Measurements from ENCODE around the gene CPAMD8.
"Not testable (repeated sequence)": the region's sequence is repeated elsewhere in the genome, so short reads cannot be mapped to it uniquely, and the experiment has no call there.

The CPAMD8 gene

DNA sequence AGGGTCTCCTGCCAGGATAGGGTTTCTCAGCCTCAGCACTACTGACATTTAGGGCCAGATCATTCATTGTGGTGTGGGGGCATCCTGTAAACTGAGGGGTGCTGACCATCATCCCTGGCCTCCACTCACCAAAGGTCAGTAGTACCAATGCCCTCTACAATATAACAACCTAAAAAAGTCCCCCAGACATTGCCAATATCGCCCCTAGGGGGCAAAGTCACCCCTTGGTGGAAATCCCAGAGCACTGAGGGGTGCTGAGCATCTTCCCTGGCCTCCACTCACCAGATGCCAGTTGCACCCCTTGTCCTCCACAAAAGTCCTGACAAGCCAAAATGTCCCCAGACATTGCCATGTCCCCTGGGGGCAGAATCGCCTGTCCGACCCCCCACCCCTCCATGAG, 21.6 kb downstream of the CPAMD8 start:
- H3K27me3 ChIP-seq (replicated peaks; ENCODE audit: control insufficient read depth, insufficient read depth, low read length): no peaks in the 10 kb centered on the region
- no peak overlapping the region for H3K4me3 ChIP-seq (replicated peaks; ENCODE audit: low read depth, low read length)
- no peaks in the 10 kb centered on the region for H3K36me3 ChIP-seq (ENCODE audit: control insufficient read depth, insufficient read depth, low read length)
- TF ChIP-seq, protein P1, sequence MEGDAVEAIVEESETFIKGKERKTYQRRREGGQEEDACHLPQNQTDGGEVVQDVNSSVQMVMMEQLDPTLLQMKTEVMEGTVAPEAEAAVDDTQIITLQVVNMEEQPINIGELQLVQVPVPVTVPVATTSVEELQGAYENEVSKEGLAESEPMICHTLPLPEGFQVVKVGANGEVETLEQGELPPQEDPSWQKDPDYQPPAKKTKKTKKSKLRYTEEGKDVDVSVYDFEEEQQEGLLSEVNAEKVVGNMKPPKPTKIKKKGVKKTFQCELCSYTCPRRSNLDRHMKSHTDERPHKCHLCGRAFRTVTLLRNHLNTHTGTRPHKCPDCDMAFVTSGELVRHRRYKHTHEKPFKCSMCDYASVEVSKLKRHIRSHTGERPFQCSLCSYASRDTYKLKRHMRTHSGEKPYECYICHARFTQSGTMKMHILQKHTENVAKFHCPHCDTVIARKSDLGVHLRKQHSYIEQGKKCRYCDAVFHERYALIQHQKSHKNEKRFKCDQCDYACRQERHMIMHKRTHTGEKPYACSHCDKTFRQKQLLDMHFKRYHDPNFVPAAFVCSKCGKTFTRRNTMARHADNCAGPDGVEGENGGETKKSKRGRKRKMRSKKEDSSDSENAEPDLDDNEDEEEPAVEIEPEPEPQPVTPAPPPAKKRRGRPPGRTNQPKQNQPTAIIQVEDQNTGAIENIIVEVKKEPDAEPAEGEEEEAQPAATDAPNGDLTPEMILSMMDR (IDR thresholded peaks at IDR 0.05; ENCODE audit: insufficient read depth, low read length, poor library complexity, severe bottlenecking): peak; percentile 19
- no peak for DNase-seq (ENCODE audit: extremely low read depth, insufficient read length)

DNA sequence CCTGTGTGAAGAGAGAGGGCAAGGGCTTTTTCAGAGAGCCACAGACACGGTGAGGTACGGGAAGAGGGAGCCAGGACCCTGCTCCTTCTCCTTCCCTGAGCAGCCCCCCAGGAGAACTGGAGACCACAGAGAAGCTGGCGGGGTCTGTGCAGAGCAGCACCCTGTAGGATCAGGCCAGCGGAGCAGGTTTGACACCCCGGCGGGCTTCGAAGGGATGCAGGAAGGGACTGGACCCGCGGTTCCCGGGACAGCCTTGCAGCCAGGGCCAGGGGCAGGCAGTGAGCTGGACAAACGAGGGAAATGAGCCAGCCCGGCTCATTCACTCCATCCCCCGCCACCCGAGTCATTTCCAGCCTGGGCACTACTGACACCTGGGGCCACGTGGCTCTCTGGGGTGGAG, 22.2 kb downstream of the CPAMD8 start:
- DNase-seq (ENCODE audit: extremely low read depth, insufficient read length): no peak
- TF ChIP-seq, protein P1 (IDR thresholded peaks at IDR 0.05; ENCODE audit: insufficient read depth, low read length, poor library complexity, severe bottlenecking): no peak
- no peak overlapping the region for H3K4me3 ChIP-seq (replicated peaks; ENCODE audit: low read depth, low read length)
- no peaks in the 10 kb centered on the region for H3K36me3 ChIP-seq (ENCODE audit: control insufficient read depth, insufficient read depth, low read length)
- no peaks in the 10 kb centered on the region for H3K27me3 ChIP-seq (replicated peaks; ENCODE audit: control insufficient read depth, insufficient read depth, low read length)

DNA sequence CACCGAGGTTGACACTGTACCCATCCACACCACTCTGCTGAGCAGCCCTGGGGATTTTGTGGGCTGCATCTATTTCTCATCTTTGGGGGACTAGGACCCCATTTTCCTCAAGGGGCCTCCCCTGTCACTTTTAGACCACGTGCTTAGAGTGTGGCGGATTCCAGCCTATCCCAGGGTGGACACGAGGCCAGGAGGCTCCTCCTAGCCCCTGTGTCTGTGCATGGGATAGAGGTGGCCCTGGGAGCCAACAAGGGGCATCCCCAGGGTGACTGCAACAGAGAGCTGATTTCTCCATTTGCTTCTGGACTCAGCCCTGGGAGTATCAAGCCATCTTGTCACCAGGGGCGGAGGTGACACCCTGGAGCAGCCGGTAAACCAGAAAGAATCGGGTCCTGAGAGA, 24.2 kb downstream of the CPAMD8 start:
- Histone ChIP-seq H3K36me3 (ENCODE audit: control insufficient read depth, insufficient read depth, low read length) (no peaks in the 10 kb centered on the region), H3K4me3 (replicated peaks; ENCODE audit: low read depth, low read length) (no peak overlapping the region), H3K27me3 (replicated peaks; ENCODE audit: control insufficient read depth, insufficient read depth, low read length) (no peaks in the 10 kb centered on the region)
- DNase-seq (ENCODE audit: extremely low read depth, insufficient read length): no peak
- TF ChIP-seq, protein P1 (IDR thresholded peaks at IDR 0.05; ENCODE audit: insufficient read depth, low read length, poor library complexity, severe bottlenecking): no peak

DNA sequence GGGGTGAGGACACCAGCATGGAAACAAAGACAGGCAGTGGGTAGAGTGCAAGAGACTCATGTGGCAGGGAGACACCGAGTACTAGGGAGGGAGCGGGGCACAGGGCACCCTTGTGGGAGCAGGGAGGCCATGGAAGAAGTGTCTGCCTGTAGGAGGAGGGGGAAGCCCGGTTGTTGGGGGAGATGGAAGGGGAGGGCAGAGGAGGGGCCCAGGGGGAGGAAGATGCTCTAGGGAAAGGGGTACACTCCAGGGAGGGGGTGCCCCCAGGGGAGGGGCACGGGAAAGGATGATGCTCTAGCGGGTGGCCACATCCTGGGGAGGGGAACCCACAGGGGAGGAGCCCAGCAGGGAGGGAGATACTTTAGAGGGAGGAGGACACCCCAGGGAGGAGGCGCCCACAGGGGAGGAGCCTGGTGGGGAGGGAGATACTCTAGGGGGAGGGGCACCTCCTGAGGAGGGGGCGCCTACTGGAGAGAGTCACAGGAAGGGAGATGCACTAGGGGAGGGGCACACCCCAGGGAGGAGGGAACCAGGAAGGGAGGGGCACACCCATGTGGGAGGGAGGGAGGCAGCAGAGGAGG, 24.9 kb downstream of the CPAMD8 start:
- Histone ChIP-seq H3K36me3 (ENCODE audit: control insufficient read depth, insufficient read depth, low read length) (no peaks in the 10 kb centered on the region), H3K4me3 (replicated peaks; ENCODE audit: low read depth, low read length) (no peak overlapping the region), H3K27me3 (replicated peaks; ENCODE audit: control insufficient read depth, insufficient read depth, low read length) (no peaks in the 10 kb centered on the region)
- DNase-seq (ENCODE audit: extremely low read depth, insufficient read length): no peak
- TF ChIP-seq, protein P1 (IDR thresholded peaks at IDR 0.05; ENCODE audit: insufficient read depth, low read length, poor library complexity, severe bottlenecking): no peak

DNA sequence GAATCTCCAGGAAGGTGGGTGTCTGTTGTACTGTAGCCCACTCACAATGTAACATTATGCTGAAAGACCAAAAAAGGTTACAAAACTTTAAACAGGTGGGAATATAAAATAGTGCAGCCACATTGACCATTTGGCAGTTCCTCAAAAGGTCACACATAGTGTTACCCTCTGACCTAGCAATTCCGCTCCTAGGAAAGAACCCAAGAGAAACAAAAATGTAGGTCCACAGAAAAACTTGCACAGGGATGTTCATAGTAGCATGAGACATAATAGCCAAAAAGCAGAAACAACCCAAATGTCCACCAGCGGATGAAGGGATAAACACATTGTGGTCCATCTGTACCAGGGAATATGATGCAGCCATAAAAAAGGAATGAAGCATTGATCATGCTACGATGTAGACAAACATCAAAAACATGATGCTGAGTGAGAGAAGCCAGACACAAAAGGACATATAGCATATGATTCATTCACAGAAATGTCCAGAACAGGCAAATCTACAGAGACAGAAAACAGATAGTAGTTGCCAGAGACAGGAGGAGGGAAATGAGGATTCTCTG, 27.9 kb downstream of the CPAMD8 start:
- TF ChIP-seq, protein P1 (IDR thresholded peaks at IDR 0.05; ENCODE audit: insufficient read depth, low read length, poor library complexity, severe bottlenecking): no peak
- Histone ChIP-seq H3K27me3 (replicated peaks; ENCODE audit: control insufficient read depth, insufficient read depth, low read length) (no peaks in the 10 kb centered on the region), H3K4me3 (replicated peaks; ENCODE audit: low read depth, low read length) (no peak overlapping the region), H3K36me3 (ENCODE audit: control insufficient read depth, insufficient read depth, low read length) (no peaks in the 10 kb centered on the region)
- DNase-seq (ENCODE audit: extremely low read depth, insufficient read length): no peak

DNA sequence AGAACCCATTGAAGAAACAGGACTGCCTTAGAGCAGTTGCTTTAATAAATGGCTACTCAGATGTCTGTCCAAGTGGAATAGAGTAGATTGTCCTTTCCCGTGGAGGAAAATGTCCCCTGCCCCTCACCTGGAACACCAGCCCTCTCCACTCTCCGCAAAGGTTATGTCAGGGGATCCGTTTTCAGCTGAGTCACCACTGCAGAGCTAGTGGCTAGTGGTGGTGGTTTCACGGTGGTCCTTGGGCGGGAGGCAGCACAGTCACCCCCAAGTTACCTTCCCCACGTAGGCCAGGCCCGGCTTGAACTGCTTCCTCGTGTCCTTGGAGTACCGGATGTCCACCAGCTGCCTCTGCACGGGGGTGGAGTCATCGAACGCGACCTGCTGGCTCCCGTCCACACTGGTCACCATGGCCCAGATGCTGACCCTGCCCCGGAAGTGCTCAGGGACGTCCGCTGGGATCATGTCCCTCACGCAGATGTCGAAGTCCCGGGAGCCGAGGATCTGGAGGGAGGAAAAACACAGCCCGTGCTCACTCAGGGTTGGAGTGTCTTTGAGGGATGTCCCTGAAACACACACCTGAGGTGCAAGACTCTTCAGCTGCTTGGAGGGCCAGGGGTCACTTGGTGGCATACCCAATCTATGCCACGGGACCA, 29.6 kb downstream of the CPAMD8 start:
- H3K4me3 ChIP-seq (replicated peaks; ENCODE audit: low read depth, low read length); DNase-seq (ENCODE audit: extremely low read depth, insufficient read length); H3K36me3 ChIP-seq (ENCODE audit: control insufficient read depth, insufficient read depth, low read length); H3K27me3 ChIP-seq (replicated peaks; ENCODE audit: control insufficient read depth, insufficient read depth, low read length): not testable (repeated sequence)

Data from GM06990 (cell line).